ENCODE data around the gene TRDMT1.

DNA sequence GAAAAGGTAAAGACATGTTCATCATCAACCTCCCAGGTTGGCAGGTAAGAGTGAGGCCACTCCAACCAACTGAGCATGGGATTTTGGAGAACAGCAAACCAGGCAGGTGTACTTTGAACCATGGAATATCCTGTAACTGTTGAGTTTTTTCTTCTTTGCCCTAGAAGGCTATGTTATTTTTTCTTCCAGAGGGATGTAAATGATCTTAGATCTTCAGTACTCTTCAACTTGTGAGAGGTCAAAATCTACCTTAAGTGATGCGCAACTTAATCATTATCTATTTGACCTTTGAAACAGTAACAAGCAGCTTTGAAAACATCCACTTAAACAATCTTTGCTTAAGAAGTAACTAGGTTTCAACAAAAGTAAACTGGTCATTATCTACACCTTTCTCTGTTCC, 71.7 kb downstream of the TRDMT1 start, which contains the start of gene CUBN:
- no peak for TF ChIP-seq POLR2AphosphoS5 (IDR thresholded peaks at IDR 0.05)
- TF ChIP-seq, protein P1, sequence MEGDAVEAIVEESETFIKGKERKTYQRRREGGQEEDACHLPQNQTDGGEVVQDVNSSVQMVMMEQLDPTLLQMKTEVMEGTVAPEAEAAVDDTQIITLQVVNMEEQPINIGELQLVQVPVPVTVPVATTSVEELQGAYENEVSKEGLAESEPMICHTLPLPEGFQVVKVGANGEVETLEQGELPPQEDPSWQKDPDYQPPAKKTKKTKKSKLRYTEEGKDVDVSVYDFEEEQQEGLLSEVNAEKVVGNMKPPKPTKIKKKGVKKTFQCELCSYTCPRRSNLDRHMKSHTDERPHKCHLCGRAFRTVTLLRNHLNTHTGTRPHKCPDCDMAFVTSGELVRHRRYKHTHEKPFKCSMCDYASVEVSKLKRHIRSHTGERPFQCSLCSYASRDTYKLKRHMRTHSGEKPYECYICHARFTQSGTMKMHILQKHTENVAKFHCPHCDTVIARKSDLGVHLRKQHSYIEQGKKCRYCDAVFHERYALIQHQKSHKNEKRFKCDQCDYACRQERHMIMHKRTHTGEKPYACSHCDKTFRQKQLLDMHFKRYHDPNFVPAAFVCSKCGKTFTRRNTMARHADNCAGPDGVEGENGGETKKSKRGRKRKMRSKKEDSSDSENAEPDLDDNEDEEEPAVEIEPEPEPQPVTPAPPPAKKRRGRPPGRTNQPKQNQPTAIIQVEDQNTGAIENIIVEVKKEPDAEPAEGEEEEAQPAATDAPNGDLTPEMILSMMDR (IDR thresholded peaks at IDR 0.05; ENCODE audit: poor library complexity, severe bottlenecking) = no peak
- no peak for TF ChIP-seq RAD21 (conservative IDR thresholded peaks at IDR 0.05)
- no peak for TF ChIP-seq EZH2 (IDR thresholded peaks at IDR 0.05; ENCODE audit: borderline replicate concordance, insufficient read depth, low read length, poor library complexity, severe bottlenecking)
- TF ChIP-seq, protein P2, sequence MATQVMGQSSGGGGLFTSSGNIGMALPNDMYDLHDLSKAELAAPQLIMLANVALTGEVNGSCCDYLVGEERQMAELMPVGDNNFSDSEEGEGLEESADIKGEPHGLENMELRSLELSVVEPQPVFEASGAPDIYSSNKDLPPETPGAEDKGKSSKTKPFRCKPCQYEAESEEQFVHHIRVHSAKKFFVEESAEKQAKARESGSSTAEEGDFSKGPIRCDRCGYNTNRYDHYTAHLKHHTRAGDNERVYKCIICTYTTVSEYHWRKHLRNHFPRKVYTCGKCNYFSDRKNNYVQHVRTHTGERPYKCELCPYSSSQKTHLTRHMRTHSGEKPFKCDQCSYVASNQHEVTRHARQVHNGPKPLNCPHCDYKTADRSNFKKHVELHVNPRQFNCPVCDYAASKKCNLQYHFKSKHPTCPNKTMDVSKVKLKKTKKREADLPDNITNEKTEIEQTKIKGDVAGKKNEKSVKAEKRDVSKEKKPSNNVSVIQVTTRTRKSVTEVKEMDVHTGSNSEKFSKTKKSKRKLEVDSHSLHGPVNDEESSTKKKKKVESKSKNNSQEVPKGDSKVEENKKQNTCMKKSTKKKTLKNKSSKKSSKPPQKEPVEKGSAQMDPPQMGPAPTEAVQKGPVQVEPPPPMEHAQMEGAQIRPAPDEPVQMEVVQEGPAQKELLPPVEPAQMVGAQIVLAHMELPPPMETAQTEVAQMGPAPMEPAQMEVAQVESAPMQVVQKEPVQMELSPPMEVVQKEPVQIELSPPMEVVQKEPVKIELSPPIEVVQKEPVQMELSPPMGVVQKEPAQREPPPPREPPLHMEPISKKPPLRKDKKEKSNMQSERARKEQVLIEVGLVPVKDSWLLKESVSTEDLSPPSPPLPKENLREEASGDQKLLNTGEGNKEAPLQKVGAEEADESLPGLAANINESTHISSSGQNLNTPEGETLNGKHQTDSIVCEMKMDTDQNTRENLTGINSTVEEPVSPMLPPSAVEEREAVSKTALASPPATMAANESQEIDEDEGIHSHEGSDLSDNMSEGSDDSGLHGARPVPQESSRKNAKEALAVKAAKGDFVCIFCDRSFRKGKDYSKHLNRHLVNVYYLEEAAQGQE (IDR thresholded peaks at IDR 0.05; ENCODE audit: borderline replicate concordance) = no peak
- no peak for TF ChIP-seq EP300 (conservative IDR thresholded peaks at IDR 0.05; ENCODE audit: poor library complexity, severe bottlenecking)
- TF ChIP-seq SMC3 (conservative IDR thresholded peaks at IDR 0.05; ENCODE audit: poor library complexity) = no peak
- no peak for TF ChIP-seq MXI1 (conservative IDR thresholded peaks at IDR 0.05; ENCODE audit: poor library complexity, severe bottlenecking)
- TF ChIP-seq TAF1 (IDR thresholded peaks at IDR 0.05; ENCODE audit: low read depth) = no peak
